ENCODE measurements around the gene STXBP6.
A peak's percentile ranks its signal among the peaks of the same experiment; 100 is the strongest.

Gene STXBP6

DNA sequence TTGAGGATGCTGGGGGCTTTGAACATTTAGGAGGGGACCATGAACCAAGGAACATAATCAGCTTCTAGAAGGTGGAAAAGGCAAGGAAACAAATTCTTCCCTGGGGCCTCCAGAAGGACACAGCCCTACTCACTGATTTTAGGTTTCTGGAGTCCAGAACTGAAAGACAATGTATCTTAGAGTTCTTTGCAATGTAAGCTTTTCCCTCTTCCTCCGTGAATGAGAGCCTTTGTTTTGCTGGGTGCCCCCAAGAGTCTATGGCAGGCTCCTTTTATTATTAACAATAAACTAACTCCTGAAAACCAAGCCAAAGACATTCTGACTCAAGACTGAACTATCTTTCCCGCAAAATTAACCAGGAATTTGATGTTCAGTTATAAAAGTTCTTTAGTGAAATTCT, 204.1 kb downstream of the STXBP6 start:
- no peak for TF ChIP-seq MYC (IDR thresholded peaks at IDR 0.05; ENCODE audit: low read depth, low read length)
- TF ChIP-seq, protein P1, sequence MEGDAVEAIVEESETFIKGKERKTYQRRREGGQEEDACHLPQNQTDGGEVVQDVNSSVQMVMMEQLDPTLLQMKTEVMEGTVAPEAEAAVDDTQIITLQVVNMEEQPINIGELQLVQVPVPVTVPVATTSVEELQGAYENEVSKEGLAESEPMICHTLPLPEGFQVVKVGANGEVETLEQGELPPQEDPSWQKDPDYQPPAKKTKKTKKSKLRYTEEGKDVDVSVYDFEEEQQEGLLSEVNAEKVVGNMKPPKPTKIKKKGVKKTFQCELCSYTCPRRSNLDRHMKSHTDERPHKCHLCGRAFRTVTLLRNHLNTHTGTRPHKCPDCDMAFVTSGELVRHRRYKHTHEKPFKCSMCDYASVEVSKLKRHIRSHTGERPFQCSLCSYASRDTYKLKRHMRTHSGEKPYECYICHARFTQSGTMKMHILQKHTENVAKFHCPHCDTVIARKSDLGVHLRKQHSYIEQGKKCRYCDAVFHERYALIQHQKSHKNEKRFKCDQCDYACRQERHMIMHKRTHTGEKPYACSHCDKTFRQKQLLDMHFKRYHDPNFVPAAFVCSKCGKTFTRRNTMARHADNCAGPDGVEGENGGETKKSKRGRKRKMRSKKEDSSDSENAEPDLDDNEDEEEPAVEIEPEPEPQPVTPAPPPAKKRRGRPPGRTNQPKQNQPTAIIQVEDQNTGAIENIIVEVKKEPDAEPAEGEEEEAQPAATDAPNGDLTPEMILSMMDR (IDR thresholded peaks at IDR 0.05; ENCODE audit: low read depth, low read length), result no peak
- TF ChIP-seq POLR2A (IDR thresholded peaks at IDR 0.05; ENCODE audit: extremely low read depth, insufficient read length), result no peak
- TF ChIP-seq, protein P2, sequence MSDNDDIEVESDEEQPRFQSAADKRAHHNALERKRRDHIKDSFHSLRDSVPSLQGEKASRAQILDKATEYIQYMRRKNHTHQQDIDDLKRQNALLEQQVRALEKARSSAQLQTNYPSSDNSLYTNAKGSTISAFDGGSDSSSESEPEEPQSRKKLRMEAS (IDR thresholded peaks at IDR 0.05; ENCODE audit: low read depth, low read length), result no peak
- DNase-seq (ENCODE audit: low read depth), result no peak
- H3K4me3 ChIP-seq (ENCODE audit: low read depth, low read length), result no peak overlapping the region

DNA sequence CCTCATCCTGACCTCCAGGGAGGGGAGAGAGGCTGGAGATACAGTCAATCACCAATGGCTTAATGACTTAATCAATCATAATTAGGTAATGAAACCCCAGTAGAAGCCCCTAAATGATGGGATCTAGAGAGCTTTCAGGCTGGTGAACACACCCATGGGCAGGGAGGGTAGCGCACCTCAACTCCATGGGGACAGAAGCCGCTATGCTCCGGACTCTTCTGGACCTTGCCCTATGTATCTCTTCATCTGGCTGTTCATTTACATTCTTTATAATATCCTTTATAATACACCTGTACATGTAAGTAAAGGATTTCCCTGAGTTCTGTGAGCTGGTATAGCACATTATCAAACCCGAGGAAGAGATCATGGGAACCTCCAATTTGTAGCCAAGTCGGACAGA, 205.9 kb downstream of the STXBP6 start:
- TF ChIP-seq, protein P1 (IDR thresholded peaks at IDR 0.05; ENCODE audit: low read depth, low read length), result no peak
- H3K4me3 ChIP-seq (ENCODE audit: low read depth, low read length), result no peak overlapping the region
- DNase-seq (ENCODE audit: low read depth), result no peak

DNA sequence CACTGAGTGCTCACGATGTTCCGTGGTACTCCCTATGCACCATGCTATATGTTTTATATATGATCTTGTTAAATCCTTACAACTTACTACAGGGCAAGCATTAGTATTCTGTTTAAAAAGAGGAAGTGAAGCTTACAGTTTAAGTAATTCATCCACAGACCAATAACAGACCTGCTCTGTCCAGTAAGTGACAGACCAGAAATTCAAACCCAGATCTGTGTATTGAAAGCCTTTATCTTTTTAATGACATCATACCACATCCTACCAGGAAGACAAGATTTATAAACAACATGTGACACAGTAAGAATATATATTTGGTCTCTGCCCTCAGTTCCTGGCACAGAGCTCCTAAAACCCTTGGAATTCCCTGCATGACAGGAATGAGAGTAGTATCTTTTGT, 206.5 kb downstream of the STXBP6 start:
- TF ChIP-seq POLR2A (IDR thresholded peaks at IDR 0.05; ENCODE audit: extremely low read depth, insufficient read length), result no peak
- TF ChIP-seq, protein P2 (IDR thresholded peaks at IDR 0.05; ENCODE audit: low read depth, low read length), result no peak
- TF ChIP-seq, protein P1 (IDR thresholded peaks at IDR 0.05; ENCODE audit: low read depth, low read length), result no peak
- no peak for TF ChIP-seq MYC (IDR thresholded peaks at IDR 0.05; ENCODE audit: low read depth, low read length)
- no peak overlapping the region for H3K4me3 ChIP-seq (ENCODE audit: low read depth, low read length)
- peak; percentile 16 for DNase-seq (ENCODE audit: low read depth)

DNA sequence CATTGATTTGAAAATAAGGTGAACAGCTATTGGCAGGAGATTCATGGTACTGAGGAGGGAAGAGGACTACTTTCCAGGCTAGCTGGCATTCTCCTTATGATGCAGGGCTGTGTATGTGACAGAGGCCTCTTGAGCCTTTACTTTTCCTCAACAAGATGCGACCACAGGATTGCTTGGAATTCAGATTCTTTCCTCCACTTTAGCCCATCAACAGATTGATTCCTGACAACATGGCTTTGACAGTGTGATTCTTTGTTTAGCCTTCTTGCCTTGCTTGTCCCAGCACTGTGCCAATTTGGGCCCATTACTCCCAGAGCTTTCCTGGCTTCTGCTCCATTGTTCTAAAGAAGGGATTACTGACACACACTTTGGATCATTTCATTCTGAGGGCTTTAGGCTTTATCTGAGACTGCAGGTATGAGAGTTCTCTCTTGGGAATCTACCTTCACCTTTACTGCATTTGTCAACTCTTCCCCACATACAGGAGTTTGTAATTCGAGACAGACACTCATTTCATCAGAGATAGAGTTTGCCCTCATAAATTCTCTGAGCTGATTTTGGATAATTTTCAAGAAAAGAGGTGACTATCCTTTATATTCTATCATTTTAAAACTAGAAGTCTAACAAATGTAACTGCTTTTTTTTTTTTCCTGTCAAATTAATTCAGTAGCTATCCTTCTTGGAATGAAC, 209.6 kb downstream of the STXBP6 start:
- TF ChIP-seq MYC (IDR thresholded peaks at IDR 0.05; ENCODE audit: low read depth, low read length) (no peak), POLR2A (IDR thresholded peaks at IDR 0.05; ENCODE audit: extremely low read depth, insufficient read length) (no peak)
- TF ChIP-seq, protein P2 (IDR thresholded peaks at IDR 0.05; ENCODE audit: low read depth, low read length), result no peak
- TF ChIP-seq, protein P1 (IDR thresholded peaks at IDR 0.05; ENCODE audit: low read depth, low read length), result no peak
- no peak overlapping the region for H3K4me3 ChIP-seq (ENCODE audit: low read depth, low read length)
- DNase-seq (ENCODE audit: low read depth), result no peak

DNA sequence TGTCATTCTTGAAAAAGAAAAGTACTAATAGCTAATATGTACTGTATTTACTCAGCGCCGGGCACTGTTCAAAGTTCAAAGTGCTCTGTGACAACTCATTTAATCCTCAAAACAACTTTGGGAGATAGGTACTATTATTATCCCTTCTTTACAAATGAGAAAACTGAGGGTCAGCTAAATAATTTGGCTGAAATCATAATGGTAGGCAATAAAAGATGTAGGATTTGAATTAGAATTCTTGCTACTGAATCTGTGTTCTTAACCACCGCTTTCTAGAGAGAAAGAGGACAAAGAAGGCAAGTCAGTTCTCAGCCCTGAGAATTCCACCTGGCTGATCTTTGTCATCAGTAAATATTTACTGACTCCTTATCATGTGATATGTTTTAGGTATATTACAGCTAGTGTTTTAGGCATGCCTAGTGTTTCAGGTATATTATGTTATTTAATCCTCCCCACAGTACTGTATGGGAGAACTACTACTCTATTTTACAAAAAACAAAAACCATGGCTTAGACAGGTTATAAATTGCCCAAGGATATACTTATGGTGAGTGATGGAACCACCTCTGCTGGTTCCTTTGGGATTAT, 210.2 kb downstream of the STXBP6 start:
- DNase-seq (ENCODE audit: low read depth), result no peak
- no peak overlapping the region for H3K4me3 ChIP-seq (ENCODE audit: low read depth, low read length)
- TF ChIP-seq, protein P1 (IDR thresholded peaks at IDR 0.05; ENCODE audit: low read depth, low read length), result no peak
- no peak for TF ChIP-seq MYC (IDR thresholded peaks at IDR 0.05; ENCODE audit: low read depth, low read length)
- TF ChIP-seq, protein P2 (IDR thresholded peaks at IDR 0.05; ENCODE audit: low read depth, low read length), result no peak

All from NB4 (cell line).